Hypothalamus (tissue), 51 donors: ENCODE results near the gene CTPS2.
"Not testable (repeated sequence)": the region's sequence is repeated elsewhere in the genome, so short reads cannot be mapped to it uniquely, and the experiment has no call there.

ENCODE experiments used
- DNase-seq, 51 donors: peaks; one replicate each; lab custom pipeline; 2025; lab: John Stamatoyannopoulos, UW

CTPS2 gene

GRCh38 chrX:16575388-16575787 is 137.1 kb downstream of the CTPS2 start:
- DNase-seq = not testable (repeated sequence)

- no peak for DNase-seq
Observed at GRCh38 chrX:16573781-16574180, 138.7 kb downstream of the CTPS2 start.

- DNase-seq = no peak
Observed at GRCh38 chrX:16567681-16568080, 144.8 kb downstream of the CTPS2 start.

- DNase-seq = no peak
Observed at GRCh38 chrX:16566571-16566970, 145.9 kb downstream of the CTPS2 start.

GRCh38 chrX:16560173-16560572 is 152.3 kb downstream of the CTPS2 start:
- DNase-seq = no peak

- no peak for DNase-seq
Observed at GRCh38 chrX:16559206-16559619, 153.3 kb downstream of the CTPS2 start.

GRCh38 chrX:16558489-16558888 is 154.0 kb downstream of the CTPS2 start:
- DNase-seq = no peak

GRCh38 chrX:16552546-16552945 is 159.9 kb downstream of the CTPS2 start:
- DNase-seq = no peak

GRCh38 chrX:16547644-16548043 is 164.8 kb downstream of the CTPS2 start:
- DNase-seq = no peak

- DNase-seq = no peak
Observed at GRCh38 chrX:16544969-16545368, 167.5 kb downstream of the CTPS2 start.
